Stimulated activated CD4-positive, alpha-beta T cell treated with anti-CD3 and anti-CD28 coated beads, Interleukin-15, amount 100 ng/mL, for 48 hours (primary cell): ENCODE data around the gene TUBB1.
"Not testable (repeated sequence)": the region's sequence is repeated elsewhere in the genome, so short reads cannot be mapped to it uniquely, and the experiment has no call there.

Source experiments
- DNase-seq, 2 donors: peaks; one replicate each; pipeline ENCODE4 v3.0.0-alpha.2; 2020; ENCODE audit warnings: low read depth in 2 of 2

The TUBB1 gene

DNA sequence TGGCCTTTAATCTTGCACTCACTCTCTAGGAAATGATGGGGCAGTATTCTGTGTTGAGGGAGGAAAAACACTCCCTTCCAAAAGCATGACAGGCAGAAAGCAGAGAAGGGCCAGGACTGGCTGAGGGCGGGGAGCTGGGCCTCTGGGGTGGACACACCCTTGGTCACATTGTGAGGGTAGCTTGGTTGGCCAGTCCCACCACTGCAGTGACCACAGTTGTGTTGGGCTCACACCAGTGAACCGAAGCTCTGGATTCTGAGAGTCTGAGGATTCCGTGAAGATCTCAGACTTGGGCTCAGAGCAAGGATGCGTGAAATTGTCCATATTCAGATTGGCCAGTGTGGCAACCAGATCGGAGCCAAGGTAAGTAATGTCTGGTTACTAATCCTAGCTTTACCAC is at the start of gene TUBB1:
TSS of gene TUBB1 (plus strand) at position 213 of the 400 bp plus-strand sequence. CDS start at position 307, 94 bp downstream.
- no peak for DNase-seq

DNA sequence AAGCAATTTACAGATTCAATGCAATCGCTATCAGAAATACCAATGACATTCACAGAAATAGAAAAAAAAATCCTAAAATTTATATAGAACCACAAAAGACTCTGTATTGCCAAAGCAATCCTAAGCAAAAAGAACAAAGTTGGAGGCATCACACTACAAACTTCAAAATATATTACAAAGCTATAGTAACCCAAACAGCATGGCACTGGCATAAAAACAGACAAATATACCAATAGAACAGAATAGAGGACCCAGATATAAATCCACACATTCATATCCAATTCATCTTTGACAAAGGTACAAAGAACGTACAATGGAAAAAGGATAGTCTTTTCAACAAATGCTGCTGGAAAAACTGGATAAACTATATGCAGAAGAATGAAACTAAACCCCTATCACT is 49.8 kb upstream of the TUBB1 start:
- no peak for DNase-seq

DNA sequence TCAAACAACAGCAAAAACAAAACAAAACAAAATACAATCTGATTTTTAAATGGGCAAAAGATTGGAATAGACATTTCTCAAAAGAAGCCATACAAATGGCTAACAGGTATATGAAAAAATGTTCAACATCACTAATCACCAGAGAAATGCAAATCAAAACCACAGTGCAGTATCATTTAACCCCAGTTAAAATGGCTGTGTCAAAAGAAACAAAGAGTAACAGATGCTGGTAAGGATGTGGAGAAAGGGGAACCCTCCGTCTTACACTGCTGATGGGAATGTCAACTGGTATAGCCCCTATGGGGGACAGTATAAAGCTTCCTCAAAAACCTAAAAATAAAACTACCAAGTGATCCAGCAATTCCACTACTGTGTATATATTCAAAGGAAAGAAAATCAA is 49.1 kb upstream of the TUBB1 start:
- no peak for DNase-seq

DNA sequence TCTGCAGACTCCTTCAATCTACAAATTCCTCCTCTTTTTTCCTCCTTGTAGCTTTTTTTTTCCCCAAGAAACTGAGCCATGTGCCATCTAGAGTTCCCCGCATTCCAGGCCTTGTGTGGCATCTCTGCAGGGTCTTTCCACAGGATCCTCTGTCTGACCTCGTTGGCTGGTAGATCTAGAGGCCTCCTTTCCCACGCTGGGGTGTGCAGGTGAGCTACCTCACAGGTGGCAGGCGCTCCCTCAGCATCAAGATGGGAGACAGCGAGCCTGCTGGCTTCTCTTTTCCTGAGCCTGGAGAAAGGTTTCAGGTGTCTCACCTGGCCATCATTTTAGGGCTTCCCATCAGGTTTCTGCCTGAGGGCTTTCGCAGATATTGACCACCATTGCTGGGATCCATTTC is 47.8 kb upstream of the TUBB1 start:
- DNase-seq, result no peak

DNA sequence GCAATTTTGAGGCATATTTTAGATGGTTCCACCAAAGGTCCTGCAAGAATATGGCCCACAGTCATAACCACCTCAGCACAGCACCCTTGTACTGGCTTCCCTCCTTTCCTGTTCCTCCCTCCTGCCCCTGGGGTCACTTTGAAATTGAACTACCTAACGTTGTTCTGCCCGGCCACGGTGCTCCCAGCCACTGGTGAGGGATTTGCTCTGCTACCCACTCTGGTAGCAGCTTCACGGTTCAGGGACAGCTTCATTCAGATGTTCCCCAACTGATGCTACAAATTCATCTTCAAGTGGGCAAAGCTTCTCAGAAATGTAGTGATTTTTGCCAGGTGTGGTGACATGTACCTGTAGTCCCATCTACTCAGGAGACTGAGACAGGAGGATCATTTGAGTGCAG is 46.0 kb upstream of the TUBB1 start:
- no peak for DNase-seq

DNA sequence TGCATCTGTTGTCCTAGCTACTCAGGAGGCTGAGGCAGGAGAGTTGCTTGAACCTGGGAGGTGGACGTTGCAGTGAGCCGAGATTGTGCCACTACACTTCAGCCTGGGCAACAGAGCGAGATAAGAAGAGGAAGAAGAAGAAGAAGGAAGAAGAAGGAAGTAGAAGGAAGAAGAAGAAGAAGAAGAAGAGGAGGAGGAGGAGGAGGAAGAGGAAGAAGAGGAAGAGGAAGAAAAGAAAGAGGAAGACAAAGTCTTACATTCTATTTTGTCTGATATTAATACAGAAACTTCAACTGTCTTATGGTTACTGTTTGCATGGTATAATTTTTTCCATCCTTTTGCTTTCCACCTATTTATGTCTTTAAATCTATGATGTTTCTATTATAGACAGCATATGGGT is 45.4 kb upstream of the TUBB1 start:
- DNase-seq, result no peak

DNA sequence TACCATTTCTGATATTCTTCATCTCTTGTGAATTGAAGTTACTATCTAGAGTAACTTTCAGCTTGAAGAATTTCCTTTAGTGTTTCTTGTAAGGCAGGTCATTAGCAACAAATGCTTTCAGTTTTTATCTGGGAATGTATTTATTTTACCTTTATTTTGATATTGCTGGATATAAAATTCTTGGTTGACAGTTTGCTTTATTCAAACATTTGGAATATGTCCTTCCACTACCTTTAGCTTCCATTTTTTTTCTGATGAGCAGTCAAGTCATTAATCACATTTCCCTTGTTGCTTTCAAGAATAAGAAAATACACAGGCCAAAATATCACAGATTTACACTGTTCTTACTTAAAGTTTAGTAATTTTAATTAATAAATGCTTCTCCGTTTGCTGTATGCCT is 43.9 kb upstream of the TUBB1 start:
- DNase-seq, result no peak

DNA sequence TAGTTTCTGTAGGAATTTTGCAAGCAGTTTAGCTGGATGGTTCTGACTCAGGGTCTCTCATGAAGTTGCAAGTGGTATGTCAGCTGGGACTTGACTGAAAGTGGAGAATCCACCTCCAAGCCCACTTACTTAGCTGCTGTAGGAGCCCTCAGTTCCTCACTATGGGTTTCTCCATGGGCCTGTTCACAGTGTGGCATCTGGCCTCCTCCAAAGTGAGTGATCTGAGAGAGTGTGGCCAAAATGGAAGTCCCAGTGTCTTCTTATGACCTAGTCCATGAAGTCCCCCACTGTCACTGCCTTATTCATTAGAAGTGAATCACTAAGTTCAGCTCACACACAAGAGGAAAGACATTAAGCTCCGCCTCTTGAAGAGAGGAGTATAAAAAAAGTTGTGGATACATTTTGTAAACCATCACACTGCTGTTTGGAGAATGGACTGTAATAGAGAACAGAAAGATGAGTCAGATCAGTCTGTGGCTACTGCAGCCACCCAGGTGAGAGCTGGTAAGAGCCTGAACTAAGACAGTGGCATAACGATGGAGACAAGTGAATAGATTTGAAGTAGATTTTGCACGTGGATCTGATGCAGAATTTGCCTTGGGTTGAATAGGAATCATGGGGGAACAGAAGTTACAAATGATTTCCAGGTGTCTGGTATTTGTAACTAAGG is 43.0 kb upstream of the TUBB1 start:
- DNase-seq, result no peak

DNA sequence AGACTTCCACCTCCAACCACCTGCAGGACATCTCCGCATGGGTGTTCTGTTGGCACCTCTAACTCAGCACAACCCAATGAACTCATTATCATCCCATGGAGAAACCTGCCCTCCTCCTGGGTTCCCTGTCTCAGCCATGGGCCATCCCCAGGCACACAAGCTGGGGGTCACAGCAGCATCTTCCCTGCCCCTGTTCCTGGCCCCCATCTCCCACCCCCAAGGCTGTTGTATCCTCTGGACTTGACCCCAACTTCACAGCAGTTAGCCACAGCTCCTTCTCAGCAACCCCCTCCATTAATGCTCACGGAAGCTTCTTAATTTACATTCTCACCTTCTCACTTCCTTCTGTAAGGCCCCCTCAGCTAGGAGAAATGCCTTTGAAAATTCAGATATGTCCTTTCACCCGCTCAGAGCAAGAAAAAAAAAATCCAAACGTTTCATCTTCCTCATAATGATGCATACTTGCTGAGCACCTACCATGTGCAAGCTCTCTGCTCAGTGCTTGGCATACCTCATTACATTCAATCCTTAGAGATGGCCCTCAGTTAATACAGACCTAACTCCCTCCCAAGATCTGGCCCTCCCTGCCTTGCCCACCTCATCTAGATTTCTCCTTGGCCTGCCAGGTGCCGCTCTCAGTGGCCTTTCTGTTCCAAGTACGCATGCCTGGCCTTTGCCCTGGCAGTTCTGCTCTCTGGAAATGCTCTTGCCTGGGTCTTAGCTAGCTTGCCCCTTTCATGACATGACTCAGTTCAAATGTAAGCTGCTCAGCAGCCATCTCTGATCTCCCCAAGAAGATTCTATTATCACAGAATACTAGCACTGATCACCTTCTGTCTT is 40.7 kb upstream of the TUBB1 start:
- DNase-seq, result no peak

DNA sequence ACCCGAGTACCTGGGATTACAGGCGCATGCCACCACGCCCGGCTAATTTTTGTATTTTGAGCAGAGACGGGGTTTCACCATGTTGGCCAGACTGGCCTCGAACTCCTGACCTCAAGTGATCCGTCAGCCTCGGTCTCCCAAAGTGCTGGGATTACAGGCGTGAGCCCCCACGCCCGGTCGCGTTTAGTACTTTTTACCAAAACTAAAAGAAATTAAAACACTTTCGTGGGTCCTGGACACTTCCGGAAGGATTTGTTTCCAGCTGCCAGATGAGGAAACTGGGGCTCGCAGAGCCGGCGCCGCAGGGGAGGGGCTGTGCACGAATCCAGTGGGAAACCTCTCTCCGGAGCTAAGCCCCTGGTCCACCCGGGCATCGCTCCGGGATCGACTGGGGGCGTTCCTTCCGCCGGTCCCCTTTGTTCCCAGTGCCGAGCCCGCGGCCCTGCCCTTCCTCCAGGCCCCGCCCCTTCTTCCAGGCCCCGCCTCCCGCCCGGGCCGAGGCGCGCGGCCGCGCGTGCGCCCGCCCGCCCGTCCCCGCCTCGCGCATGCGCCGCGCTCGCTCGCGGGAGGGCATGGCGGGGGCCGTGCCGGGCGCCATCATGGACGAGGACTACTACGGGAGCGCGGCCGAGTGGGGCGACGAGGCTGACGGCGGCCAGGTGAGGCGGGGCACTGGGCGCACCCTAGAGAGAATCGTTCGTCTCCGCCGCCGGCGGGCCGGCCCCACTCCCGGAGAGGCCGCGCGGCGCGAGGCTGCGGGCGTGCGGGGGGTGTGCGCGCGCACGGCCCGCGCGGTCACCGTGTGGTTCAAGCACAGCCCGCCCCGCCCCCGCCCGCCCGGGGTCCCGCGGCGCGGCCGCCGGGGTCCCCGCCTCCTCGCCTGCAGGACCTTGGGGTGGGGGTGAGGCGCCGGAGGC is 38.3 kb upstream of the TUBB1 start, which contains the start of gene NELFCD:
TSS of gene NELFCD (plus strand) at position 546 of the 917 bp plus-strand sequence. CDS start at position 600, 54 bp downstream.
- peak; percentile 66 to 87 for DNase-seq

DNA sequence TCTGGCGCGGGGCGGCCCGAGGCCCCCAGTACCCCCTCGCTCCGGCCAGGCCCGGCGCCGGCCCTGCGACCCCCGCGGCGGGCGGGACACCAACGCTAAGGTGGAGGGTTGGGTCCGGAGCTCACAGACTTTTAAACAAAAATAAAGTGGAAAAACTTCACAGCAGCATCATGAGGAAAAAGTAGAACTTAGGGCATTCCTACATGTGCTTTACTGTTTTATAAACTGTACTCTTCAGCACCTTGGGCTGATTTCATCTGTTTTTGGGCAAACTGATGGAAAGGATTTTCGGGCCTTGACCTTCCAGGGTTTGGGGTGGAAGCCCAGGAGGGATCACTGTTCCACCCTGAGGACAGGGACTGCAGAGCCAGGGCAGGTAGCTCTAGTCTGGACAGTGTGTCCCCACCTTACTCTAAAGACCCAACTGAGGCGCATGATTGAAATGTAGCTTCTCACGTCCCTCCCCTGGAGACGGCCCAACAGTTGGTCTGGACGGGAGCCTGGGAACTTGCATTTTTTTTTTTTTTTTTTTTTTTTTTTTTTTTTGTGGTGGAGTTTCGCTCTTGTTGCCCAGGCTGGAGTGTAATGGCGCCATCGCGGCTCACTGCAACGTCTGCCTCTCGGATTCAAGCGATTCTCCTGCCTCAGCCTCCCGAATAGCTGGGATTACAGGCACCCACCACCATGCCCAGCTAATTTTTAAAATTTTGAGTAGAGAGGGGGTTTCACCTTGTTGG is 37.4 kb upstream of the TUBB1 start:
- DNase-seq, result no peak

DNA sequence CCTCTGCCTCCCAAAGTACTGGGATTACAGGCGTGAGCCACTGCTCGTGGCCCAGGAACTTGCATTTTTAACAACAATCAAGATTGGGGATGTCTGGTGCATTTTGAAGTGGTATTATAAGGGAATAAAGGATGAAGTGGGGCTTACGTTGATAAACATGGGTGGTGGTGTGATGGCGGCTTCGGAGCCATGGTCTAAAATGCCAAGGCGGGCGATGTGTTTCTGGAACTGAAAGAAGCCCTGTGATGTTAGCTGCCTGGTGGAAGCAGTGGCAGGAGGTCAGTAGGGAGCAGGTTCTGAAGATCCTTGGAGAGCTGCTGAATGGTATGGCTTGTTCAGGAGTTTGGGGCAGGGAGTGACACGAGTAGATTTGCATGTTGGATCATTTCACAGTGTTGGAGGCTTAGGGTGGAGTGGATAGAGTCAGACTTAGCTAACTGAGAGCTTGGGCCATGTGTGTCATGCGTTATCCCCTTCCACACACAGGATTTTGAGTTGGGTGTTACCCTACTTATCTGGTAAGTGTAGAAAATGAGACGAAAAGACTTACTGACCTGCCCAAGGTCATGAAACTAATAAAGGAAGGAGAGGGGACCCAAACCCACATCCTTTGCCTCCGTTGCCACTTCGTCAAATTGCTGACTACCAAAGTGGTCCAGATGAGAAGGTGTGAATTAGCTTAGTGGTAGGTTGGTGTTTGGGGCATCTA is 36.7 kb upstream of the TUBB1 start:
- DNase-seq, result no peak

DNA sequence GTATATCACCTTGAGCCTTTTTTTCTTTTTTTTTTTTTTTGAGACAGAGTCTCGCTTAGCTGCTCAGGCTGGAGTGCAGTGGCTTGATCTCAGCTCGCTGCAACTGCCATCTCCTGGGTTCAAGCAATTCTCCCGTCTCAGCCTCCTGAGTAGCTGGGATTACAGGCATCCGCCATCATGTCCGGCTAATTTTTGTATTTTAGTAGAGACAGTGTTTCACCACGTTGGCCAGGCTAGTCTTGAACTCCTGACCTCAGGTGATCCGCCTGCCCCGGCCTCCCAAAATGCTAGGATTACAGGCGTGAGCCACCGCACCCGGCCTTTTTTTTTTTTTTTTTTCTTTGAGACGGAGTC is 36.1 kb upstream of the TUBB1 start:
- not testable (repeated sequence) for DNase-seq

DNA sequence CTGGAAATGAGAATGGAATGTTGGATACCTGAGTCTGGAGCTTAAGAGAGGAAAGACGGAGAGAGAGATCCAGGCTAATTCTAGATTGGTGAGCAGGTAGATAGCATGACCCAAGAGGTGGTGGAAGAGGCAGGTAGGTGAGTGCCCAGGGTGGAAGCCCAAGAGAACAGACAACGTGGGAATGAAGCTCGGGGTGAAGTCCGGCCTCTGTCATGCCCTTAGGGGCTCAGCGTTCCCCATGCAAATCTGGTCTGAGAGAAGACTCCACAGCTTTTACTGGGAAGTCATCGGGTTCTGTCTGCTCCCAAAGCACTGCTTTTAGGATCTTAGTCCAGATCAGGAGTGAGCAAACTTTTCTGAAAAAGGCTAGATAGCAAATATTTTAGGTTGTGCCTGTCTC is 34.5 kb upstream of the TUBB1 start:
- DNase-seq, result no peak

DNA sequence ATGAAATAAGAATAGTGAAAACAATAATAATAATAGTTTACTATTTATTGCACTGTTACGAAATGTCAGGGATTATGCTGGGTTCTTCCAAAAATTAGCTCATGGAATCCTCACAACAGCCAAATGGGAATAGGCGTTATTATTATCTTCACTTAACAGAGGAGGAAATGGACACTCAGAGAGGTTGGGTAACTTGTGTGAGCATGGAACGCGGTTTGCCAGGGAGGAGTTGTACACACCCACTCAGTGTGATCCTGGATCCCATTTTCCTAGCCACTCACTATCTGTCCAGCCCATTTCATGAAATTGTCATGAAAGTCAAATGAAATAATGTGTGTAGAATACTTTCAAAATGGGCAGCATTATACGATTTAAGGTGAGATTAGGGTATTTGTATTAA is 33.6 kb upstream of the TUBB1 start:
- no peak for DNase-seq

DNA sequence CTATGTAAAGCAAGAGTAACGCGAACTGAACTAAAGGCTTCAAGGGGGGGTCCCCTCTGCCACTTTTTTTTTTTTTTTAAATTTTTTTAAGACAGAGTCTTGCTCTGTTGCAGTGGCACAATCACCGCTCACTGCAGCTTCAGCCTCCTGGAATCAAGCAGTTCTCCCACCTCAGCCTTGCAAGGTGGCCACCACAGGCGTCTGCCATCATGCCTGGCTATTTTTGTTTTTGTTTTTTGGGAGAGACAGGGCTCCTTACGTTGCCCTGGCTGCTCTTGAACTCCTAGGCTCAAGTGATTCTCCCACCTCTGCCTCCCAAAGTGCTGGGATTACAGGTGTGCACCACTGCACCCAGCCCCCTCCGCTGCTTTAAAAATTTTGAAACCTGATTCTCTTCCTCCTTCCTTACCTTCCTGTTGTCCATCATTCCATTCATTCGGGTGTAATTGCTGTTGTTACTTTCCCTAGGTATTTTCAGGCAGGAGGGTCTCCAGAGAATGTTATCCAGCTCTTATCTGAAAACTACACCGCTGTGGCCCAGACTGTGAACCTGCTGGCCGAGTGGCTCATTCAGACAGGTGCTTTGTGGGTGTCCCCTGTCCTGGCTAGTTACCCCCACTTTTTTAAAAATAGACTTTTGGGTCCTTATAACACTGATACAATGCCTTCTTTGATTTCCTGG is 32.8 kb upstream of the TUBB1 start:
- no peak for DNase-seq

DNA sequence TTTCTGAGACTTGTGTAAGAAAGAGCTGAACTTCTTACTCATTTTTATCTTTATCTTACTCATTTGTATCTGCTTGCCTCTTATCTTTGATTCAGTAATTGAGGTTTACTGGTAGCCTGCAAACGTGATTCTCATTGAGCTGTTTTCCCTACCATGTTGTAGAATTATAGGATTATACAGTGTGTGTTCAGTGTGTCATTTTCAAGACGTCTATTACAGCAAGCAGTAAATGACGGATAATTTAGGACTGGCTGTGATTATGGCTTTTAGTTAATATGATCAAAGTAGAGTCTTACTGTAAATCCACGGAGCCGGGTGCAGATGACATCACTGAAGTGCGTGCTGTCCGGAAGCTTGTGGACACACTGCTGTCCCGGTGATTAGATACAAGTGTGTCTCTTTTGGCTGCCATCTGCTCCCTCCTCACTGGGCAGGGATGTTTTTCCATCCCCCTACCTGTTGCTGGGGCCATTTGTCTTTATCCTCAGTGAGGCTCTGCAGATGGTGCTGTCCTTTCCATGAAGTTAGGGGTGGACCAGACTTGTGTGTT is 32.2 kb upstream of the TUBB1 start:
- no peak for DNase-seq

DNA sequence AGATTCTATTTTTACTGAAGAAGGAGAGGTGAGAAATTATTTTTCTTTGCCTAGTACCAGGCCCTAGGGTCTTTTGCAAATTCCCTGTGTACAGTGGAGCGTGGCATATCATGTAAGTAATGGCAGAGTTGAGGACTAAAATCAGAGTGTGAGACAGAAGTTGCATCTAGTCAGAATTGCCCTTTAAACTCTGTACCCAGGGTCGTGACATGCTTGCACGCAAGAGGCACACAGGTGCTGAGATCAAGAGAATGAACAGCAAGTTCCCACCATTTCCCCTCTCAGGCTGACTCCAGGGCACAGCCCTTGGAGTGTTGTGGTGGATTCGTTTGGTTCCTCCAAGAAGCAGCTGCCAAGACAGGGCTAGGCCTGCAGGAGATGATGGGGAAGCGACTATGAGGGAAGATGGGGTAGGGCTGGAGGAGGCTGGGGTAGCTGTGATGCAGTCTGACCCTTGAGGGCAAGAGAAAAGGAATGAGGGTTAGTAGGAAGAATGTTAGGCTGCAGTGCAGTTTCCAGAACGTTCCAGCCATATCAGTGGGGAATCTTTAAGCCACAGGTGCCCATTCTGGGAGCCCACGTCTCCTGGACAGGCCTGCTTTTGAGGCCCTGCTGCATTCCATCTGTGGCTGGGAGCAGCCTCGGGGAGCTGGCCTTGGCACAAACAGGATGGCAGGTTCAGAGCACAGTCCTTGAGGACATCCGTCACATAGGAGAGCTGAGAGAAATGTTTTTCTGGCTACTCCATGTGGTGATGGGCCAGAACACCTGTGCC is 31.3 kb upstream of the TUBB1 start:
- DNase-seq, result no peak

DNA sequence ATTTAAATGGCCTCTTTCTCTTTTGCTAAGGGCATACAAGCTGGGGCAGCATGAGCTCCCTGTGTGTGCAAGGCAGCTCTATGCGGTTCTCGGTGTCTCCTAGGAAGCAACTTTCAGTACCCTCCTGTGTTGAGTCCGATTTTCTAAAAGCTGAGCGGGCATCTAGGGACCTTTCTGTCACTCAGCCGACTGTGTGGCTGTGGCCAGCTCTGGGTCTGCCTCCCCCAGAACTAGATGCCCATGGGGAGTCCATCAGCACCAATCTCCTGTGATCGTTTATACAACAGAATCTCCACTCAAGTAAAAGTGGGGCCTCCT is 30.7 kb upstream of the TUBB1 start:
- DNase-seq, result no peak
